ENCODE results near the gene GCNT1.

GRCh38 chr9:76415731-76416130 is 43.3 kb upstream of the GCNT1 start:
- TF ChIP-seq CTCF (IDR thresholded peaks at IDR 0.05; ENCODE audit: low read depth, low read length) (no peak), POLR2A (IDR thresholded peaks at IDR 0.05; ENCODE audit: extremely low read depth, insufficient read length) (no peak), MYC (IDR thresholded peaks at IDR 0.05; ENCODE audit: low read depth, low read length) (no peak)
- TF ChIP-seq, protein P1, sequence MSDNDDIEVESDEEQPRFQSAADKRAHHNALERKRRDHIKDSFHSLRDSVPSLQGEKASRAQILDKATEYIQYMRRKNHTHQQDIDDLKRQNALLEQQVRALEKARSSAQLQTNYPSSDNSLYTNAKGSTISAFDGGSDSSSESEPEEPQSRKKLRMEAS (IDR thresholded peaks at IDR 0.05; ENCODE audit: low read depth, low read length), result no peak

Data from NB4 (cell line).